CD4-positive, CD25-positive, alpha-beta regulatory T cell (primary cell): ENCODE data around the gene PEPD. TPM values are rescaled to one million over a fixed set of nuclear protein-coding genes. Genes with fewer than 3 reads are reported as not detected.

Experiments used
- ATAC-seq, 2 donors: fragments of 150-1000 bp; cut with Tn5 transposase; one replicate each; pipeline ENCODE4 v1.10.0; 2021; ENCODE audit warnings: low read depth in 2 of 2, moderate number of reproducible peaks in 2 of 2, moderate library complexity in 1 of 2
- DNase-seq, 3 donors: peaks; one replicate each; pipeline versions ENCODE4 v3.0.0 to v3.0.0-alpha.2; 2012 to 2022; ENCODE audit warnings: mixed read lengths in 1 of 3
- H3K27ac ChIP-seq: one replicate; pipeline ENCODE4 v1.7.0; 2013; ENCODE audit warnings: mild to moderate bottlenecking, low read length; ENCODE audit not compliant: insufficient read depth, poor library complexity, severe bottlenecking
- H3K27me3 ChIP-seq: one replicate; pipeline ENCODE4 v1.7.0; 2013; ENCODE audit warnings: low read length; ENCODE audit not compliant: control insufficient read depth, insufficient read depth
- H3K36me3 ChIP-seq: one replicate; pipeline ENCODE4 v1.7.0; 2013; ENCODE audit warnings: mild to moderate bottlenecking, low read length, moderate library complexity; ENCODE audit not compliant: control insufficient read depth, insufficient read depth
- H3K4me1 ChIP-seq: 2 replicates; pipeline ENCODE4 v1.7.0; 2013; ENCODE audit warnings: mild to moderate bottlenecking, low read length; ENCODE audit not compliant: insufficient read depth, control insufficient read depth, poor library complexity, severe bottlenecking
- H3K4me3 ChIP-seq: one replicate; pipeline ENCODE4 v1.7.0; 2013; ENCODE audit warnings: low read depth, mild to moderate bottlenecking, low read length, moderate library complexity
- H3K9me3 ChIP-seq, 2 experiments: 1 replicate in 1 of 2; 2 replicates in 1 of 2; pipeline ENCODE4 v1.7.0; 2013; ENCODE audit warnings: low read length in 2 of 2, mild to moderate bottlenecking in 1 of 2, moderate library complexity in 1 of 2; ENCODE audit not compliant: control insufficient read depth in 2 of 2
- H3K27ac Mint-ChIP-seq, 3 donors: one replicate each; pipeline ENCODE4 v1.8.0; 2020 to 2022; ENCODE audit warnings: mild to moderate bottlenecking in 3 of 3, mixed read lengths in 3 of 3, moderate library complexity in 2 of 3
- H3K27me3 Mint-ChIP-seq: one replicate; pipeline ENCODE4 v1.8.0; 2022; ENCODE audit warnings: mild to moderate bottlenecking, mixed read lengths
- H3K36me3 Mint-ChIP-seq: one replicate; pipeline ENCODE4 v1.8.0; 2020; ENCODE audit warnings: mixed read lengths
- H3K4me1 Mint-ChIP-seq, 4 donors: one replicate each; pipeline ENCODE4 v1.8.0; 2020 to 2022; ENCODE audit warnings: mixed read lengths in 4 of 4, mild to moderate bottlenecking in 1 of 4
- H3K4me3 Mint-ChIP-seq, 4 donors: one replicate each; pipeline ENCODE4 v1.8.0; 2020 to 2022; ENCODE audit warnings: mild to moderate bottlenecking in 4 of 4, mixed read lengths in 4 of 4, moderate library complexity in 3 of 4
- H3K9me3 Mint-ChIP-seq, 7 donors: one replicate each; pipeline ENCODE4 v1.8.0; 2020 to 2022; ENCODE audit warnings: mixed read lengths in 7 of 7, mild to moderate bottlenecking in 3 of 7, moderate library complexity in 2 of 7
- polyA plus RNA-seq, 4 donors: library from polyadenylated mRNA; unstranded; fragments of 300-500 nt; fragmentation: Illumina TruSeq; gene quantifications; one replicate each; pipeline ENCODE4 v1.2.3, GENCODE V29; 2021
- total RNA-seq: library from RNA; stranded (reverse); gene quantifications from one replicate; pipeline ENCODE4 v1.2.3, GENCODE V29; 2022

Gene PEPD
- total and polyA plus RNA-seq, 5 donors from 2014 or later, result 36.8 to 141 (median 109) TPM

DNA sequence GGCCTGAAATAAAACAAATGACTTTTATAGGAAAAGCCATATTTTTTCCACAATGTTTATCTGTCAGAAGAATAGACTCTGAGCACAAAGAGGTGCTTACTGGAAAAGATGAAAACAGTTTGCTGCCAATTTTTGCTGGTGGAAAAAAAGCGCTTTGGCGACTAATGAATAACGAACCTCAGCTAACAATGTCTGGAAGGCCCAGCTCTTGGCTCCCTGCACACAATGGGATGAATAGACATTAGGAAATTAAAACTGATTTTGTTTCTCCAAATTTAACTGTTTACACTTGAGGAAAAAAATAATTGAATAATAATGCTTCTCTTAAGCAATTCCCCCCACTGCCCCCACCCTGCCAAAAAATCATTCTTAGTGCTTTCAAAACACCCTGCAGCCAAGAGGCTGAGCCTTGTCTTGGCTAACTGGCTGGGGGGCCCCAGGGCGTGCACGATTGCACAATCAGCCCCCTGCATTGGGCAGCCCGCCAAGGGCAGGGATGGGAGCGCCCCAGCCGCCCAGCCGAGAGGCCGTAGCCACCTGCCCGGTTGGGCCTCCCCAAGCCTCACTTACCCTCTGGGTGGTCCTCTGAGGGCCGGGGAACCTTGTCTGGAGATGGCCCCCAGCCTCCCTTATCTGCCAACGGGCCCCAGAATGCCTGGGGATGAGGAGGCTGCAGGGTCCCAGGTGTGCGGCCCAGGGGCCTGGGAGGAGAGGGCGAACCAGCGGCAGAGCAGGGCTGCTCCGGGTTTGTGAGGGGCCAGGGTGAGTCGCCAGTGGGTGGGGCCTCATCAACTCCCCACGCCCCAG is 131.3 kb downstream of the PEPD start:
- peaks cover 8% of the 10 kb centered on the region for H3K36me3 Mint-ChIP-seq
- H3K9me3 Mint-ChIP-seq, result no peaks in the 10 kb centered on the region
- no peak for ATAC-seq
- H3K27ac Mint-ChIP-seq, result no peak overlapping the region
- no peaks in the 10 kb centered on the region for H3K27me3 ChIP-seq
- no peak for DNase-seq
- no peak overlapping the region for H3K4me3 ChIP-seq
- H3K4me1 Mint-ChIP-seq, result peaks cover 0 to 7% (median 2%) of the 10 kb centered on the region in 4 donors
- peaks cover 10% of the 10 kb centered on the region for H3K36me3 ChIP-seq
- H3K27me3 Mint-ChIP-seq, result no peaks in the 10 kb centered on the region
- no peak overlapping the region for H3K27ac ChIP-seq
- H3K4me1 ChIP-seq, result no peaks in the 10 kb centered on the region
- no peak overlapping the region for H3K4me3 Mint-ChIP-seq
- H3K9me3 ChIP-seq, result no peaks in the 10 kb centered on the region

DNA sequence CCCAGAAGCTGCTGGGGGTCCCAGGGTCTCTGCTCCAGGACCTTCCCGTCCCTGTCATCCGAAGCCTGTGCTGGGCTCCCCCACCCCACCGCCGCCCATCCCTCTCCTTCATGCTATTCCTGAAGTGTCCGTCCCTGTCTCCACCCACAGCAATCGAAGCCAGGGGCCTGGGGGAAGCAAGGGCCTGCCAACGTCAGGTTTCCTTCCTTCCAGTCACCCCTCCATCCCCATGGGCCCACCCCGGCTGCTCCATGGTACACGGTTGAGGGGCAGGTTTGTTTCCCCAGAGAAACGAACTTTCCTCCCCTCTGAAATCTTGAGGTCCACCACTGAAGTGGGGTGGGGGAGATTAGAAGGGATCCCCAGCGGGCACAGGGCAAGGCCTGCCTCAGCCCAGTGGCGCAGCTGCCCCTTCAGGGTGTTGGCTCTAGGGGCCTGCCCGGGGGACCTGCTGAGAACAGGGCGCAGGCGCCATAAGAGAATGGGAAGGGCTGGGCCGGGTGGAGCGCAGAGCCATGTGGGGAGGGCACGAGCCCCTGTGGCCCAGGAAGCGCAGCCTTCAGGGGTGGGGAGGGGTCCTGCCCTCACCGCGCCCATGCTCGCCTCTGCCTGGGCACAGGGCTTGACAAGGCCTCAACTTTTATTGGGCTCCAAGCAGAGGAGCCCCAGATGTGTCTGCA is 132.0 kb downstream of the PEPD start:
- H3K27me3 Mint-ChIP-seq, result no peaks in the 10 kb centered on the region
- ATAC-seq (no peak), DNase-seq (no peak)
- H3K4me1 ChIP-seq, result no peaks in the 10 kb centered on the region
- H3K4me1 Mint-ChIP-seq, result peaks cover 0 to 9% (median 4%) of the 10 kb centered on the region in 4 donors
- H3K27me3 ChIP-seq, result no peaks in the 10 kb centered on the region
- no peak overlapping the region for H3K4me3 Mint-ChIP-seq
- no peaks in the 10 kb centered on the region for H3K9me3 Mint-ChIP-seq
- H3K9me3 ChIP-seq, result no peaks in the 10 kb centered on the region
- no peak overlapping the region for H3K27ac ChIP-seq
- H3K27ac Mint-ChIP-seq, result no peak overlapping the region
- H3K4me3 ChIP-seq, result no peak overlapping the region
- peaks cover 8% of the 10 kb centered on the region for H3K36me3 Mint-ChIP-seq
- H3K36me3 ChIP-seq, result peaks cover 10% of the 10 kb centered on the region

DNA sequence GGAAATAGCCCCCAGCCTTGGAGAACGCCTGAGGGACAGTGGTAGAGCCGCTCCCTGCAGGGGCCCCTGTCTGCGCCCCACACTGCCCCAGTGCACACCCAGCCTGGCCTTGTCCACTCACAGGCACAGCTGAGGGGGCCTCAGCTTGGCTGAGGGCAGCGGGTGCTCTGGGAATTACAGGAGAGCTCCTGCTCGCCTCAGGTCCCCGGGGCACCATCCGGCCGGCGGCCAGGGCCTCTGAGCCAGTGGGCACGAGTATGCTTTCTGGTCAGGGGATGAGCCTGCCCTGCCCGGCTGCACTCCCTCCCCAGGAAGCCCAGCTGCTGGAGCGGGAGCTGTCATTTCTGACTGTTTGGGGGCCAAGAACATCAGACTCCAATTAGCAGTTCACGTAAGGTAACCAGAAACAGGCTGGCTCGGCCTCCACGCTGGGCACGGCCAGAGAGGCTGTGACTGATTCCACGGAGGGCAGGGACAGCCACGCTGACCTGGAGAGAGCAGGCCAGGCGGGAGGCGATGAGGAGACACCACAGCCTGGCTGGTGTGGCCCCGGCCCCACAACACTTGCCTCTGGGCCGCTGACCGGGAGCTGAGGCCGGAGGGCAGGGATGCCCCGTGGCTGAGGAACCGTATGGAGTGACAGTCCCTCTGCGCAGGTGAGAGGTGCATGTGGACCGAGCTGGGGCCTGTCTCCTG is 132.7 kb downstream of the PEPD start:
- no peak overlapping the region for H3K27ac Mint-ChIP-seq
- no peaks in the 10 kb centered on the region for H3K27me3 ChIP-seq
- no peaks in the 10 kb centered on the region for H3K4me1 ChIP-seq
- H3K4me3 Mint-ChIP-seq, result no peak overlapping the region
- DNase-seq, result no peak
- peaks cover 14% of the 10 kb centered on the region for H3K36me3 ChIP-seq
- H3K9me3 Mint-ChIP-seq, result no peaks in the 10 kb centered on the region
- H3K27me3 Mint-ChIP-seq, result no peaks in the 10 kb centered on the region
- no peaks in the 10 kb centered on the region for H3K9me3 ChIP-seq
- peaks cover 4 to 13% (median 7%) of the 10 kb centered on the region in 4 donors for H3K4me1 Mint-ChIP-seq
- peaks cover 8% of the 10 kb centered on the region for H3K36me3 Mint-ChIP-seq
- H3K27ac ChIP-seq, result no peak overlapping the region
- no peak for ATAC-seq
- H3K4me3 ChIP-seq, result no peak overlapping the region

DNA sequence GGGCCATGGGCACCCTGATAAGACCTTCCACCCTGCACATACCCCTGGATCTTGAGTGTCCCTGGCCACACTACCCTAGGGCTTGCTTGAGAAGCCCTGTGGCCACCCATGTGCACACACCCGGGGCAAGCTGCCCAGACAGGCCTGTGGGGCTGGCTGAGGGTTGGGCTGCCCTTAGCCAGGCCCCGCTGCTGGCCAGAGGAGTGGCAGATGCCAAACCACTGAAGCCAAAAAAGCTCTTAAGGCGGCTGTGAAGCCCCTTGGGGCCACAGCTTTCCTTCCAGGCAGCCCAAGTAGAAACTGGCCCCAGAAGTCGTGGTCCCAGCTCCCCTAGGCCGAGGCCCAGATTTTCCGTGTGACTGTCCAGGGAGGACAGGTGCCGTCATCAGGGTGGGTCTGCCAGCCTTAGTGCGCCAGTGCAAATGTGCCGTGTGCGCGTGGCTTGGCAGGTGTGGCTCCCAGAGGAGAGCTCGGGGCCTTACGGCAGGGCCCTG is 133.3 kb downstream of the PEPD start:
- ATAC-seq (no peak), DNase-seq (no peak)
- Histone ChIP-seq H3K36me3 (peaks cover 15% of the 10 kb centered on the region), H3K27me3 (no peaks in the 10 kb centered on the region), H3K27ac (no peak overlapping the region), H3K4me3 (no peak overlapping the region), H3K4me1 (no peaks in the 10 kb centered on the region), H3K9me3 (no peaks in the 10 kb centered on the region)
- no peaks in the 10 kb centered on the region for H3K9me3 Mint-ChIP-seq
- no peak overlapping the region for H3K27ac Mint-ChIP-seq
- no peaks in the 10 kb centered on the region for H3K27me3 Mint-ChIP-seq
- H3K36me3 Mint-ChIP-seq, result peaks cover 8% of the 10 kb centered on the region
- no peak overlapping the region for H3K4me3 Mint-ChIP-seq
- H3K4me1 Mint-ChIP-seq, result peaks cover 4 to 16% (median 8%) of the 10 kb centered on the region in 4 donors

DNA sequence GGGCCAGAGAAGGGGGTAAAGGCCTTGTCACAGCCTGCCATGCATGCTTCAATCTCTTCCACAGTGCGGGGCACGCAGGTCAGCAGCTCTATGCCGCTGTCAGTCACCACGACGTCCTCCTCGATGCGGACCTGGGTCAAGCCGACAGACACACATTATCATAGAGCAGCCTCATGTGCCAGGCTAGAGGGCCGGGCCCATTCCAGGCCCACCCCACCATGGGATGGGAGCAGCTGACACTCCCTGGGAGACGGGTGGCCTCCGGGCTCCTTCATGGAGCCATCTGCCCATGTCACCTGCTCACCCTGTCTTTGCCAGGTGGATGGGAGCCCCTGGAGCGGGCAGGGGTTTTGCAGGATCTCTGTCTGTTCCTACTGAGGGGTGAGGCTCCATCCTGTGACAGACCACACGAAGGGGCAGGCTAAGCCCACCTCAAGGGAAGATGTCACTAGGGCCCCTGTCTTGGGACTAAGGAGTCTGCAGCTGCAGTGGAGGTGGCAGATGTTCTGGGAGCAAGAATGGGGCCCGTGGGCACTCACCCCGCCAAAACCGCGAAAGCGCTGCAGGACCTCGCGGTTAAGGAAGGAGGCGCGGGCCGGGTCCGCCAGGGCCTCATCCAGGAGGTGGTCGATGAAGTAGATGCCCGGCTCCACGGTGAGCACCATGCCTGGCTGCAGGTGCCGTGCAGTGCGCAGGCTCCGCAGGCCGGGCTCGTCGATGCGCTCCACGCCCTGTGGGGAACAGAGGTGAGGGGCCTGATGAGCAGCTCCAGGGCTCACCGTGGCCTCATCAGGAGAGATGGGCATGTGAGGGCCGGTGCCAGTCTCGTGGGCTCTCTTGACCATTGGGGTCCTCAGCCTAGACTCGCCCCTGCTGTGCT is 134.0 kb downstream of the PEPD start:
- no peaks in the 10 kb centered on the region for H3K27me3 Mint-ChIP-seq
- no peaks in the 10 kb centered on the region for H3K27me3 ChIP-seq
- H3K36me3 Mint-ChIP-seq, result peaks cover 8% of the 10 kb centered on the region
- peaks cover 19% of the 10 kb centered on the region for H3K36me3 ChIP-seq
- no peaks in the 10 kb centered on the region for H3K9me3 ChIP-seq
- H3K27ac Mint-ChIP-seq, result no peak overlapping the region
- DNase-seq (no peak), ATAC-seq (no peak)
- no peak overlapping the region for H3K4me3 ChIP-seq
- H3K4me1 Mint-ChIP-seq, result peaks cover 10 to 16% (median 12%) of the 10 kb centered on the region in 4 donors
- no peak overlapping the region for H3K4me3 Mint-ChIP-seq
- no peaks in the 10 kb centered on the region for H3K4me1 ChIP-seq
- H3K27ac ChIP-seq, result no peak overlapping the region
- no peaks in the 10 kb centered on the region for H3K9me3 Mint-ChIP-seq

DNA sequence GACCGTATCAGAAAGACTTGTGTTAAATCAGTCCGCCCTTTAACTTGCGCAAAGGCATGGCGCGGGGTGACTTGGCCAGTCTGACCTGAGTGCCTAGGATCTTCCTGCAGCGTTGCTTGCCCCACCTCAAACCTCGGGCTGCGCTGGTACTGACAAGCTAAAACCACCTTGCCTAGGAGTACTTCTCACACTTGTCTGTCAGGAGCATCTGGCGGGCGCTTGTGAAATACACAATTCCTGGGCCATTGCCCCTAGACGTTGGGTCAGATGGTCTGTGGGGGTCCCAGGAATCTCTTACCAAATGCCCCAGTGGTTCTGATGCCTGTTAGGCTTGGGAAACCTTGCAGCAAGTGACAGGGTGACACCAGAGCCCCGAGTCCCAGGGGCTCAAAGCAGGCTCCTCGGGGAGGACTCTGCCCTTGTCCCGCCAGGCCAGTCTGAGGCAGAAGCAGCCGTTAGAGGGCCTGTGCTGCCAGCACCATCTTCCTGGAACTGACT is 135.2 kb downstream of the PEPD start:
- Mint-ChIP-seq H3K9me3 (no peaks in the 10 kb centered on the region), H3K27ac (no peak overlapping the region), H3K4me1 (peaks cover 12 to 20% (median 16%) of the 10 kb centered on the region in 4 donors), H3K4me3 (no peak overlapping the region), H3K27me3 (no peaks in the 10 kb centered on the region), H3K36me3 (peaks cover 8% of the 10 kb centered on the region)
- Histone ChIP-seq H3K36me3 (peaks cover 19% of the 10 kb centered on the region), H3K4me3 (no peak overlapping the region), H3K4me1 (no peaks in the 10 kb centered on the region), H3K9me3 (no peaks in the 10 kb centered on the region), H3K27ac (no peak overlapping the region), H3K27me3 (no peaks in the 10 kb centered on the region)
- DNase-seq, result no peak
- no peak for ATAC-seq

DNA sequence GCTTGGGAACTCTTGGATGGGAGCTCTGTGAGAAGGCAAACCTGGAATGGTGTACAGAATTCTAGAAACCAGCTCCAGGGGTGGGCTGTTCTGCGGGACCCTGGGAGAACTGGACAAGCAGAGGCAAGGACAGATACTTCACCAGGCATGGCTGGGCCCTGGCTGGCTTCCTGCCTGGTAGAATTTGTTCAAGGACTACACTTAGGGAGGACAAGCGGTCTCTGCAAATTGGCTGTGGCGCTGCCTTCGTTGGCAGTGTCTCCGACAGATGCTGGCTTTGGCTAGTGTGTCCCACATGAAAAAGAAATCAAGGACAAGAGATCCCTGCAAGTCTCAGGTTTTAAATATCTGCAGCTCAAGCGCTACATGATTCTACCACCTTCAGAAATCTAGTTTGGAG is 135.6 kb downstream of the PEPD start:
- H3K9me3 ChIP-seq, result no peaks in the 10 kb centered on the region
- Mint-ChIP-seq H3K9me3 (no peaks in the 10 kb centered on the region), H3K27me3 (no peaks in the 10 kb centered on the region), H3K4me3 (no peak overlapping the region), H3K4me1 (peaks cover 15 to 23% (median 19%) of the 10 kb centered on the region in 4 donors), H3K36me3 (peaks cover 11% of the 10 kb centered on the region), H3K27ac (no peak overlapping the region)
- ATAC-seq (no peak), DNase-seq (no peak)
- H3K36me3 ChIP-seq, result peaks cover 20% of the 10 kb centered on the region
- H3K27me3 ChIP-seq, result no peaks in the 10 kb centered on the region
- H3K27ac ChIP-seq, result no peak overlapping the region
- no peak overlapping the region for H3K4me3 ChIP-seq
- no peaks in the 10 kb centered on the region for H3K4me1 ChIP-seq
